ENCODE results near the gene TBC1D22A.

Gene TBC1D22A

DNA sequence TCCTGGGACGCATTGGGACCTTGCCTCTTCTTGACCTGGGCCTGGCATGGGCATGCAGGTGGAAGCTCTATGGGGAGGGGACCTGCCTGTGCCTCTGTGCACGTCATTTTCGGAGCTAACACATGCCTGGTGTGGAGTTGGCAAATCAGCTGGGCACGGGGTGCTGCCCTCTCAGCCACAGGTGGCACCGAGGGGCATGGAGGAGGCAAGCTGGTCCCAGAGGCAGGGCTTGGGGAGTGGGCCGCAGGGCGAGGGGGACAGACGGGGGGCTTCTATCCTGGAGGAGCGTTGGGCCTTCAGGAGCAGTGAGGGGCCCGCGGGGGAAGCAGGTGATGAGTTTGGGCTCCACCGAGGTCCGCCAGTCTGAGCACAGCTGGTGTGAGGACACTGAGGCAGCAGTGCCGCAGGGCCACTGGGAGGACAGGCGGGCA is 362.0 kb downstream of the TBC1D22A start:
- Mint-ChIP-seq H3K9me3 (no peaks in the 10 kb centered on the region), H3K36me3 (ENCODE audit: low read depth) (no peaks in the 10 kb centered on the region), H3K27me3 (ENCODE audit: low read depth) (no peaks in the 10 kb centered on the region), H3K4me3 (no peak overlapping the region), H3K27ac (no peak overlapping the region), H3K4me1 (ENCODE audit: low read depth) (no peaks in the 10 kb centered on the region)

- Mint-ChIP-seq H3K27me3 (ENCODE audit: low read depth) (no peaks in the 10 kb centered on the region), H3K9me3 (no peaks in the 10 kb centered on the region), H3K27ac (no peak overlapping the region), H3K36me3 (ENCODE audit: low read depth) (no peaks in the 10 kb centered on the region), H3K4me3 (no peak overlapping the region), H3K4me1 (ENCODE audit: low read depth) (peaks cover 3% of the 10 kb centered on the region)
These were observed 362.5 kb downstream of the TBC1D22A start for GRCh38 chr22:47124961-47125360.

DNA sequence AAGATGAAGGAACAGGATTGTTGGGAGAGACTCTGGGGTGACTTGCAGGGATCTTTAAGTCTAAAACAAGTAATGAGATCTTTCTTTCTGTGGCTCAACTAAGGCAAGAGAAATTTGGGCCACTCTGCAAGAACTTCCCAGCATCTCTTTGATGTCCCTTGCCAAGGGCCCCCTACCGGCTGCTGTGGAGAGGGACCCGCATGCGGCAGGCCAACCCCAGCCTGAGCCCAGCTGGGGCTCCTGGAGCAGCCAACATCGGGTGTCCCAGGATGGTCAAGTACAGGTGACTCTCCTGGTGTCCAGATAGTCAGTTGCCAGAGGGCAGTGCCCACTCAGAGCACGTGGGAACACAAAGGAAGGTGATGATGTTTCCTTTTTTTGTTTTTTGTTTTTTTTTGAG is 363.2 kb downstream of the TBC1D22A start:
- Mint-ChIP-seq H3K4me1 (ENCODE audit: low read depth) (peaks cover 3% of the 10 kb centered on the region), H3K27ac (no peak overlapping the region), H3K4me3 (no peak overlapping the region), H3K27me3 (ENCODE audit: low read depth) (no peaks in the 10 kb centered on the region), H3K9me3 (no peaks in the 10 kb centered on the region), H3K36me3 (ENCODE audit: low read depth) (no peaks in the 10 kb centered on the region)

- Mint-ChIP-seq H3K27ac (no peak overlapping the region), H3K36me3 (ENCODE audit: low read depth) (no peaks in the 10 kb centered on the region), H3K4me1 (ENCODE audit: low read depth) (peaks cover 3% of the 10 kb centered on the region), H3K9me3 (no peaks in the 10 kb centered on the region), H3K4me3 (no peak overlapping the region), H3K27me3 (ENCODE audit: low read depth) (no peaks in the 10 kb centered on the region)
These were observed 363.9 kb downstream of the TBC1D22A start for GRCh38 chr22:47126344-47126811.

GRCh38 chr22:47127441-47127871 is 365.0 kb downstream of the TBC1D22A start:
- no peaks in the 10 kb centered on the region for H3K27me3 Mint-ChIP-seq (ENCODE audit: low read depth)
- H3K4me1 Mint-ChIP-seq (ENCODE audit: low read depth), result peaks cover 3% of the 10 kb centered on the region
- no peak overlapping the region for H3K27ac Mint-ChIP-seq
- H3K36me3 Mint-ChIP-seq (ENCODE audit: low read depth), result no peaks in the 10 kb centered on the region
- H3K4me3 Mint-ChIP-seq, result no peak overlapping the region
- no peaks in the 10 kb centered on the region for H3K9me3 Mint-ChIP-seq

GRCh38 chr22:47128216-47128615 is 365.8 kb downstream of the TBC1D22A start:
- H3K36me3 Mint-ChIP-seq (ENCODE audit: low read depth), result no peaks in the 10 kb centered on the region
- H3K4me3 Mint-ChIP-seq, result no peak overlapping the region
- no peaks in the 10 kb centered on the region for H3K9me3 Mint-ChIP-seq
- no peaks in the 10 kb centered on the region for H3K27me3 Mint-ChIP-seq (ENCODE audit: low read depth)
- H3K4me1 Mint-ChIP-seq (ENCODE audit: low read depth), result peaks cover 3% of the 10 kb centered on the region
- H3K27ac Mint-ChIP-seq, result no peak overlapping the region

- no peaks in the 10 kb centered on the region for H3K27me3 Mint-ChIP-seq (ENCODE audit: low read depth)
- H3K4me1 Mint-ChIP-seq (ENCODE audit: low read depth), result peaks cover 3% of the 10 kb centered on the region
- H3K27ac Mint-ChIP-seq, result no peak overlapping the region
- no peaks in the 10 kb centered on the region for H3K9me3 Mint-ChIP-seq
- H3K4me3 Mint-ChIP-seq, result no peak overlapping the region
- no peaks in the 10 kb centered on the region for H3K36me3 Mint-ChIP-seq (ENCODE audit: low read depth)
These were observed 366.3 kb downstream of the TBC1D22A start for GRCh38 chr22:47128622-47129215.

GRCh38 chr22:47129902-47130635 is 367.6 kb downstream of the TBC1D22A start:
- peak overlapping the region; percentile 24 for H3K27ac Mint-ChIP-seq
- no peaks in the 10 kb centered on the region for H3K27me3 Mint-ChIP-seq (ENCODE audit: low read depth)
- H3K9me3 Mint-ChIP-seq, result no peaks in the 10 kb centered on the region
- H3K36me3 Mint-ChIP-seq (ENCODE audit: low read depth), result no peaks in the 10 kb centered on the region
- H3K4me1 Mint-ChIP-seq (ENCODE audit: low read depth), result peaks cover 3% of the 10 kb centered on the region
- H3K4me3 Mint-ChIP-seq, result no peak overlapping the region

DNA sequence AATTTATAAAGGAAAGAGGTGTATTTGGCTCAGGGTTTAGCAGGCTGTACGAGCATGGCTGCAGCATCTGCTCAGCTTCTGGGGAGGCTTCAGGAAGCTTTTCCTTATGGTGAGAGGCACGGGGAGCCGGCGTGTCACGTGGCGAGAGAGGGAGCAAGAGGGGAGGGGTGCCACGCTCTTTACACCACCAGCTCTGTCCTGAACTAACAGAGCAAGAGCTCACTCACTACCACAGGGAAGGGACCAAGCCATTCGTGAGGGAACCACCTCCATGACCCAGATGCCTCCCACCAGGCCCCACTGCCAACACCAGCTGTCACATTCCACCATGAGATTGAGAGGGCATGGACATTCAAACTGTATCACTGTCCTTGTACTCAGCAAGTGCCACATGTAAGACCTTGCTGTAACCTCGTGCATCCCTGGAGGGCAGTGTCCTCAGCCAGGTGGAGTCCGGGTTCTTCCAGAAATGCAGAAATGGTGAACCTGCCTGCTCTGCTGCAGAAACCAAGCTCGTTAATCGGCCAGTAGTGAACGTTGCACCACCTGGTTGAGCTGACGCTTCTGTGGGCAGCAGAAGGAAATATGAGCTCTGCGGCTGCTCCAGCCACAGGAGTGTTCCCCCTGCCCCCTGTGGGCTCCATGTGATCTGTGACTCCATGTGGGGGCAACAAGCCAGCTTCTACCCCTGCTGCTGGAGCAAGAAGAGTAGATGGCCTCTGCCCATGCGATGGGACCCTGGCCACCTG is 368.6 kb downstream of the TBC1D22A start:
- Mint-ChIP-seq H3K4me1 (ENCODE audit: low read depth) (peaks cover 3% of the 10 kb centered on the region), H3K27ac (no peak overlapping the region), H3K9me3 (no peaks in the 10 kb centered on the region), H3K4me3 (no peak overlapping the region), H3K36me3 (ENCODE audit: low read depth) (no peaks in the 10 kb centered on the region), H3K27me3 (ENCODE audit: low read depth) (no peaks in the 10 kb centered on the region)

DNA sequence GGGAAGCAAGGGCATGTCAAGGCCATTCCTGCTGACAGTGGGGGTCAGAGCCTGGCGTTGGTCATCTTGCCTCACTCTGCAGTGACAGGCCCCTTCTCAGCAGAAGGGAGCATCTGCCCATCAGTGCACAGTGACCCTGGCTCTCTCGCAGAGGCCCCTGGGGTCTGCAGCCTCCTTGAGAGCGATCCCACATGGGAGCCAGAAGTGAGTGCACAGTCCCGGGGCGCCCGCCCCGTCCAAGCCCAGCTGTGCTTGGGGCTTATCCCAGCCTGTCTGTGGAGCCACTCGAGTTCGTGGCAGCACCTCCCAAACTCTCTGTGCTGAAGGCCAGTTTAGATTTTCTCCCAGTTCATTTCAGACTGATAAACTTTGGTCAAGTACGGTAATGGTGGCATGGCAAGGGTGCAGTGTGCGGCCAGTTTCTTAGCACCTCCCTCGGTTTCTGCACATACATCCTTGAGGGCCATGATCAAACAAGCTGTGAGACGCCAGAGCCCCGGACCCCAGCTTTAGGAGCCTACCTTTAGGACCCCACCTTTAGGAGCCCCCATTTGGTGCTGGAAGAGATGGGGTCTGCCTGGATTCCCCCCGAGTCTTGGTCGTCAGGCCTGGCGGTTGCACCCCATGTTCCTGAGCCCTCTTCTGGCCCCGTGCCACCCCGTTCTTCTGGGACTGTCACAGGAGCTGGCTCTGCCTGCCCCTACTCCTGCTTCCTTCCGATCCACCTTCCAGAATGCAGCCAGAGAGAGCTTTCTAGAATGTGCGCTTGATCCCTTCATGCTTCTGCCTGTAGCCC is 369.4 kb downstream of the TBC1D22A start:
- Mint-ChIP-seq H3K4me1 (ENCODE audit: low read depth) (peaks cover 3% of the 10 kb centered on the region), H3K27me3 (ENCODE audit: low read depth) (no peaks in the 10 kb centered on the region), H3K36me3 (ENCODE audit: low read depth) (no peaks in the 10 kb centered on the region), H3K4me3 (no peak overlapping the region), H3K9me3 (no peaks in the 10 kb centered on the region), H3K27ac (no peak overlapping the region)

DNA sequence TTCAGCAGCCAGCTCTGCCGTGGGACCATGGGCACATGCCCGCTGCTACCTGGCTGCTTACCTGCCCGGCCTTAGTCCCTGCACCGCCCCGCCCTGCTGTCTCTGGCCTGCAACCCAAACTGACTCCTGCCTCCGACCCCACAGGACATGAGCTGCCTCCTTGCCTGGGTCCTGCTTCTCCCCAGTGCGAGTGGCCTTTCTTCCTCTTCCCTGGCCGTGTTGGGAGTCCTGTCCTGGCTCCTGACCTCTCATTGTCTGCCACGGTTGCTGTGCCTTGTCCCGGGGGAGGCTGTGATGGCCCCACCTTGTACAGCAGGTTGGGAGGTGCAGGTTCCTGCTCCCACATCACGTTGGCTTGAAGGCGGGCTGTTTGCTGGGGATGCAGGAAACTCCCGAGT is 370.0 kb downstream of the TBC1D22A start:
- Mint-ChIP-seq H3K4me3 (no peak overlapping the region), H3K4me1 (ENCODE audit: low read depth) (peaks cover 3% of the 10 kb centered on the region), H3K27ac (no peak overlapping the region), H3K27me3 (ENCODE audit: low read depth) (no peaks in the 10 kb centered on the region), H3K9me3 (no peaks in the 10 kb centered on the region), H3K36me3 (ENCODE audit: low read depth) (no peaks in the 10 kb centered on the region)

- H3K4me3 Mint-ChIP-seq, result no peak overlapping the region
- H3K36me3 Mint-ChIP-seq (ENCODE audit: low read depth), result no peaks in the 10 kb centered on the region
- no peak overlapping the region for H3K27ac Mint-ChIP-seq
- H3K4me1 Mint-ChIP-seq (ENCODE audit: low read depth), result peaks cover 3% of the 10 kb centered on the region
- no peaks in the 10 kb centered on the region for H3K27me3 Mint-ChIP-seq (ENCODE audit: low read depth)
- no peaks in the 10 kb centered on the region for H3K9me3 Mint-ChIP-seq
These were observed 370.9 kb downstream of the TBC1D22A start for GRCh38 chr22:47133061-47133969.

GRCh38 chr22:47134222-47134621 is 371.8 kb downstream of the TBC1D22A start:
- no peak overlapping the region for H3K27ac Mint-ChIP-seq

More at GRCh38 chr22:47134222-47134621, 371.8 kb downstream of the TBC1D22A start:
- peaks cover 3% of the 10 kb centered on the region for H3K4me1 Mint-ChIP-seq (ENCODE audit: low read depth)
- H3K4me3 Mint-ChIP-seq, result no peak overlapping the region
- H3K9me3 Mint-ChIP-seq, result no peaks in the 10 kb centered on the region
- no peaks in the 10 kb centered on the region for H3K27me3 Mint-ChIP-seq (ENCODE audit: low read depth)
- no peaks in the 10 kb centered on the region for H3K36me3 Mint-ChIP-seq (ENCODE audit: low read depth)

Measured in T-helper 1 cell treated with Interleukin-12 subunit alpha and Interleukin-12 subunit beta and Interleukin-4 antibody, amounts not matched to agents 30 μg/mL and 1 μg/mL, for 36 hours (primary cell).